Measurements from ENCODE around the gene ZNF385A. TPM values are rescaled to one million over a fixed set of nuclear protein-coding genes. Genes with fewer than 3 reads are reported as not detected.

Gene ZNF385A
- total and polyA plus RNA-seq, 2 of the 4 experiments (the other 2 are of a cell fraction), result 0.36 to 2.5 TPM

DNA sequence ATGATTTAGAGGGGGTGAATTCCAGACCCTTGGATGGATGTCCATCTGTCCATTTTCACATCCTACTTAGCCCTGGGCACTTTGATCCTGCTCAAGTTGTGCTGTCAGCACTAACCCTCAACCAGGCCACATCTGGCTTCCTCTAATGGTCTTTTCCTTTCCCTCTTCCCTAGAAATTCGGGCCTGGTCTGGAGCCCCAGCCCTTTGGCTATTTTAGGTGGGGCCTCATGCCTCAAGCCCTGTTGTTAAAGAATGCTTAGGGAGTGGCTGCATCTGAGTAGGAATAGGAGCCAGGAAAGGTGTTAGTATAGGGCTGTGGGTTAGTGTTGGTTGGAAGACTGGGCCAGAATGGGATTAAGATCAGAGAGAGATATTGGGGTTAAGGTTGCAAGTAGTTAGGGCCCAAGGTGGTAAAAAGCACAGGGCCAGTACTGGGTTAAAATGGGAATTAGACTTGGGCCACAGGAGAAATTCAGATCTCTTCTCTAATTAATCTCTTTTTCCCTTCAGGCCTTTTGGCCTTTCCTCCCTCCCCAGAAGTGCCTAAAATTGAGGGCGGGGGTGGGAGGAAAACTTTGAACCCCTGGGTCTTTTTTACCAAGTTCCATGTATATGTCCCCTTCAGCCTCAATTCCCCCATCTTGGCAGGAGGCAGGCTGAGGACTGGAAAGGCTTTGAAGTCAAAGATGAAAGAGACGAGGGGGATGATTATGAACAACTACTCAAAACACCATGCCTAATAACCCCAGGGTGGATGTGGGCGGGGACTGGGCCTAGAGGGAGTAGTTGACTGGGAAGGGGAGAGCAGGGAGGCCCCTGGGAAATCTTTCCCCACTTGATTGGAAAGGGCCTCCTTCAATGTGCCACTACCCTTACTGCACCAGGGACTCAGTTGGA is 4.0 kb upstream of the ZNF385A start:
- Histone ChIP-seq H3K4me2 (ENCODE audit: low read depth, low read length) (no peak overlapping the region), H3K27me3 (ENCODE audit: control insufficient read depth, insufficient read depth, low read length) (no peaks in the 10 kb centered on the region), H3K18ac (ENCODE audit: low read depth, low read length) (no peak overlapping the region), H3K9me3 (ENCODE audit: control insufficient read depth, insufficient read depth, low read length) (no peaks in the 10 kb centered on the region), H3K4me1 (ENCODE audit: control insufficient read depth, insufficient read depth, low read length) (peaks cover 11% of the 10 kb centered on the region), H3K36me3 (ENCODE audit: control insufficient read depth, insufficient read depth, low read length) (peaks cover 12% of the 10 kb centered on the region), H4K20me1 (ENCODE audit: insufficient read depth, low read length) (peaks cover 5% of the 10 kb centered on the region; the same call in 1 of the 2 replicates), H2AK9ac (replicated peaks; ENCODE audit: low read depth, low read length, poor library complexity) (no peak overlapping the region), H2BK120ac (ENCODE audit: low read depth, low read length) (no peak overlapping the region), H3K27ac (ENCODE audit: insufficient read depth, low read length) (no peak overlapping the region), H4K8ac (ENCODE audit: low read depth in 2 of 2, low read length in 2 of 2) (no peak overlapping the region), H2BK15ac (ENCODE audit: low read depth, low read length) (no peak overlapping the region), H3K9ac (ENCODE audit: low read depth, low read length) (no peak overlapping the region), H3K14ac (replicated peaks; ENCODE audit: low read depth, low read length) (no peak overlapping the region), H3K23ac (ENCODE audit: low read depth, low read length) (no peak overlapping the region), H4K5ac (ENCODE audit: low read depth, low read length) (no peak overlapping the region), H3K79me1 (ENCODE audit: low read depth in 1 of 2, low read length in 2 of 2) (no peaks in the 10 kb centered on the region; a peak in 1 of 4 replicates), H2AK5ac (ENCODE audit: low read depth, low read length) (no peak overlapping the region), H2AFZ (replicated peaks; ENCODE audit: low read length, poor library complexity) (no peak overlapping the region), H3K9me1 (ENCODE audit: insufficient read depth, low read length) (no peaks in the 10 kb centered on the region; the same call in 1 of the 2 replicates), H3K4me3 (ENCODE audit: insufficient read depth, low read depth, low read length) (no peak overlapping the region), H3K56ac (ENCODE audit: extremely low read depth, insufficient read depth, low read length) (no peak overlapping the region), H2BK20ac (ENCODE audit: low read depth, low read length) (no peak overlapping the region), H3K4ac (ENCODE audit: low read depth, low read length) (no peak overlapping the region), H2BK5ac (ENCODE audit: low read depth, low read length, poor library complexity, severe bottlenecking) (no peak overlapping the region), H4K91ac (ENCODE audit: insufficient read depth, low read depth, low read length) (no peak overlapping the region)
- no CpG with 5 or more reads among the region's 4 CpGs for WGBS, 2 experiments (ENCODE audit: extremely low coverage in 2 of 2, insufficient read length in 1 of 2)
- ChIA-PET CTCF (interaction anchor here (0.6 kb wide), 1 partner anchor 174 kb away, joined by 4 read pairs; no protein-coding TSS in a partner anchor), POLR2A (ENCODE audit: unreplicated experiment) (interaction anchor here (0.6 kb wide), 1 partner anchor 55 kb away, joined by 3 read pairs; no protein-coding TSS in a partner anchor)
- DNase-seq (no peak), ATAC-seq (ENCODE audit: low read depth) (no peak)
- intact Hi-C loops (cut with micrococcal nuclease) (no loop called here), dilution Hi-C loops (cut with HindIII; ENCODE audit: low sequenced_read_pairs, unreplicated experiment) (no loop called here), in situ Hi-C loops (cut with MboI; ENCODE audit: low sequenced_read_pairs) (no loop called here)
- BruUV-seq (replicated peaks), result no TSS peak
- TF ChIP-seq MAZ (IDR thresholded peaks at IDR 0.05; ENCODE audit: borderline replicate concordance, low read depth, low read length), result no peak
- no peak for TF ChIP-seq USF2 (IDR thresholded peaks at IDR 0.05; ENCODE audit: low read depth, low read length)
- TF ChIP-seq CEBPB (IDR thresholded peaks at IDR 0.05; ENCODE audit: low read depth, low read length), result no peak
- no peak for TF ChIP-seq RCOR1 (IDR thresholded peaks at IDR 0.05; ENCODE audit: insufficient replicate concordance, low read length)
- TF ChIP-seq RAD21 (IDR thresholded peaks at IDR 0.05; ENCODE audit: low read length), result no peak
- no peak for TF ChIP-seq BHLHE40 (IDR thresholded peaks at IDR 0.05; ENCODE audit: low read depth, low read length)
- TF ChIP-seq FOS (IDR thresholded peaks at IDR 0.05; ENCODE audit: low read depth, low read length), result no peak
- TF ChIP-seq RFX5 (IDR thresholded peaks at IDR 0.05; ENCODE audit: low read depth, low read length), result no peak
- TF ChIP-seq ELK1 (IDR thresholded peaks at IDR 0.05; ENCODE audit: borderline replicate concordance, low read depth, low read length), result no peak
- TF ChIP-seq SMC3 (IDR thresholded peaks at IDR 0.05; ENCODE audit: low read depth, low read length), result no peak
- TF ChIP-seq CHD1 (IDR thresholded peaks at IDR 0.05; ENCODE audit: low read depth, low read length), result no peak
- no peak for TF ChIP-seq MAFK (IDR thresholded peaks at IDR 0.05; ENCODE audit: low read depth, low read length)
- no peak for TF ChIP-seq NFE2L2 (IDR thresholded peaks at IDR 0.05; ENCODE audit: low read depth, low read length)
- TF ChIP-seq POLR2A (IDR thresholded peaks at IDR 0.05; ENCODE audit: low read depth, low read length), result no peak
- TF ChIP-seq, protein P1, sequence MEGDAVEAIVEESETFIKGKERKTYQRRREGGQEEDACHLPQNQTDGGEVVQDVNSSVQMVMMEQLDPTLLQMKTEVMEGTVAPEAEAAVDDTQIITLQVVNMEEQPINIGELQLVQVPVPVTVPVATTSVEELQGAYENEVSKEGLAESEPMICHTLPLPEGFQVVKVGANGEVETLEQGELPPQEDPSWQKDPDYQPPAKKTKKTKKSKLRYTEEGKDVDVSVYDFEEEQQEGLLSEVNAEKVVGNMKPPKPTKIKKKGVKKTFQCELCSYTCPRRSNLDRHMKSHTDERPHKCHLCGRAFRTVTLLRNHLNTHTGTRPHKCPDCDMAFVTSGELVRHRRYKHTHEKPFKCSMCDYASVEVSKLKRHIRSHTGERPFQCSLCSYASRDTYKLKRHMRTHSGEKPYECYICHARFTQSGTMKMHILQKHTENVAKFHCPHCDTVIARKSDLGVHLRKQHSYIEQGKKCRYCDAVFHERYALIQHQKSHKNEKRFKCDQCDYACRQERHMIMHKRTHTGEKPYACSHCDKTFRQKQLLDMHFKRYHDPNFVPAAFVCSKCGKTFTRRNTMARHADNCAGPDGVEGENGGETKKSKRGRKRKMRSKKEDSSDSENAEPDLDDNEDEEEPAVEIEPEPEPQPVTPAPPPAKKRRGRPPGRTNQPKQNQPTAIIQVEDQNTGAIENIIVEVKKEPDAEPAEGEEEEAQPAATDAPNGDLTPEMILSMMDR (conservative IDR thresholded peaks at IDR 0.05; ENCODE audit: low read depth, low read length), result no peak
